ENCODE data around the gene PRKAR1B.

- no peak for TF ChIP-seq CTCF (conservative IDR thresholded peaks at IDR 0.05; ENCODE audit: low read length)
- TF ChIP-seq EZH2phosphoT487 (IDR thresholded peaks at IDR 0.05; ENCODE audit: borderline replicate concordance, low read depth, low read length), result no peak
Measured at GRCh38 chr7:662576-662975, 64.5 kb downstream of the PRKAR1B start.
